ENCODE data around the gene SYPL1.
A peak's percentile ranks its signal among the peaks of the same experiment; 100 is the strongest.

SYPL1 gene

DNA sequence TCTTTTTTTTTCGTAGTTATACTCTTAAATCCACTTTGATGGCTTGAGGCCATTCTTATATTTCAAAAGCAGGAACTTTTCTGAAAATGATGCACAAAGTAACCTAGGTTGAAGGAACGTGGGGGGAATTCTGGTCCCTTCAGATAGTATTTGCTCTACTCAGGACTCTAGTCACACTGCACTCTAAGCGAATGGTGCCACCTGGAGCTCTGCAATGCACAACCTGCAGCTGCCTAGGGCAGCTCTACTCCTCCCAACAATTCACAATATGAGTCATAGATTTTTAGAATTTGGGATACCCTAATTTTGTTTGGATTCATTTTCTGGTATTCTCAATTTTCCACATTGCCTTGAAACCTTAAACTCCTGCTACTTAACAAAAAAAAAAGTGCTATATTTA lies 17.3 kb downstream of the SYPL1 start:
- no peak for TF ChIP-seq EGR1 (IDR thresholded peaks at IDR 0.05)
- TF ChIP-seq FOXM1 (IDR thresholded peaks at IDR 0.05; ENCODE audit: borderline replicate concordance, low read depth): no peak
- no peak for TF ChIP-seq YY1 (IDR thresholded peaks at IDR 0.05; ENCODE audit: low read depth)
- TF ChIP-seq TEAD4 (IDR thresholded peaks at IDR 0.05): no peak
- no peak for TF ChIP-seq EP300 (IDR thresholded peaks at IDR 0.05; ENCODE audit: borderline replicate concordance)
- 0 out of 2 replicates have a peak, but pooled peaks have one; percentile 5 for TF ChIP-seq RAD21 (IDR thresholded peaks at IDR 0.05; ENCODE audit: low read depth)
- TF ChIP-seq CEBPB (IDR thresholded peaks at IDR 0.05): no peak
- TF ChIP-seq, protein P1, sequence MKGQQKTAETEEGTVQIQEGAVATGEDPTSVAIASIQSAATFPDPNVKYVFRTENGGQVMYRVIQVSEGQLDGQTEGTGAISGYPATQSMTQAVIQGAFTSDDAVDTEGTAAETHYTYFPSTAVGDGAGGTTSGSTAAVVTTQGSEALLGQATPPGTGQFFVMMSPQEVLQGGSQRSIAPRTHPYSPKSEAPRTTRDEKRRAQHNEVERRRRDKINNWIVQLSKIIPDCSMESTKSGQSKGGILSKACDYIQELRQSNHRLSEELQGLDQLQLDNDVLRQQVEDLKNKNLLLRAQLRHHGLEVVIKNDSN (IDR thresholded peaks at IDR 0.05): no peak

DNA sequence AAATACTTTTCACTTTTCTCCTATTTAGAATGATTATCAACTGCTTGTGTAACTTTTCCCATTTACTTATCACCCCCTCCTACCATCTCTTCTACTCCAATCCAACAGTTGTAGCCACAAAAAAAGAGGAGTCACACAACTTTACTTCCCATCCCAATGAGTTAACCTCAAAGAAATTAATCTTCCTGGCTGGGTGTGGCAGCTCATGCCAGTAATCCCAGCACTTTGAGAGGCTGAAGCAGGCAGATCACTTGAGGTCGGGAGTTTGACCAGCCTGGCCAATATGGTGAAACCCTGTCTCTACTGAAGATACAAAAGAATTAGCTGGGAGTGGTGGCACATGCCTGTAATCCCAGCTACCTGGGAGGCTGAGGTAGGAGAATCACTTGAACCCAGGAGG lies 19.9 kb downstream of the SYPL1 start:
- TF ChIP-seq YY1 (IDR thresholded peaks at IDR 0.05; ENCODE audit: low read depth) (no peak), TEAD4 (IDR thresholded peaks at IDR 0.05) (no peak), FOXM1 (IDR thresholded peaks at IDR 0.05; ENCODE audit: borderline replicate concordance, low read depth) (no peak), CREB1 (IDR thresholded peaks at IDR 0.05; ENCODE audit: low read depth) (no peak), RAD21 (IDR thresholded peaks at IDR 0.05; ENCODE audit: low read depth) (no peak)
- TF ChIP-seq, protein P1 (IDR thresholded peaks at IDR 0.05): no peak
- TF ChIP-seq, protein P2, sequence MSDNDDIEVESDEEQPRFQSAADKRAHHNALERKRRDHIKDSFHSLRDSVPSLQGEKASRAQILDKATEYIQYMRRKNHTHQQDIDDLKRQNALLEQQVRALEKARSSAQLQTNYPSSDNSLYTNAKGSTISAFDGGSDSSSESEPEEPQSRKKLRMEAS (IDR thresholded peaks at IDR 0.05): no peak

DNA sequence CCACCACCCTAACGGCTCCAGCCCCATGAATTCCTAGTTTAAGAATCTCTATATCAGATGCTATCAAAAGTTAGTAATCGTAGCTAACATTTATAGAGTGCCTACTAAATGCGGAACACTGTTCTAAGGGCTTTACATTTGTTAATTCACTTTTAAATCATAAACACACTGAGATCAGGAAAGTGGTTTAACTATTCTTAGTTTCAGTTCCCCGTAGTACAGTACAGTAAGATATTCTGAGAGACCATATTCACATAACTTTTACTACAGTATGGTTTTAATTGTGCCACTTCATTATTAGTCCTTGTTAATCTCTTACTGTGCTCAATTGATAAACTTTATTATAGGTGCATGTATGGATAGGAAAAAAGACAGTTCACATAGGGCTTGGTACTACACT lies 22.5 kb downstream of the SYPL1 start:
- TF ChIP-seq NFIC (IDR thresholded peaks at IDR 0.05): no peak
- TF ChIP-seq TAF1 (IDR thresholded peaks at IDR 0.05; ENCODE audit: low read depth): no peak

DNA sequence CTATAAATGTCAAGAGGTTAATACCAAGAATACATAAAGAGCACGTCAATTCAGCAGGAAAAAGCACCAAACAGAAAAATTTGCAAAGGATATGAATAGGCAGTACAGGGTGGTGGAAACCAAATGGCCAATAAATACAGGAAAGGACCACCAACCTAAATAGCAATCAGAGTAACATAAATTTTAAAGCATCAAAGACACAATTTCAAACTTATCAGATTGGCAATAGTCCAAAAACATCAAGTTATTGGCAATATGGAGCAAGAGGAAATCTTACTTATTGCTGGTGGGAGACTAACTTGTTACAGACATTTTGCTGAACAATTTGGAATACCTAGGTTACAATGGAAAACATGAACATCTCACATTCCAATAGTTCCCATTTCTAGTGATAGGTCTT lies 24.1 kb downstream of the SYPL1 start:
- TF ChIP-seq TCF12 (IDR thresholded peaks at IDR 0.05; ENCODE audit: low read depth) (no peak), EGR1 (IDR thresholded peaks at IDR 0.05) (no peak)
- TF ChIP-seq, protein P1 (IDR thresholded peaks at IDR 0.05): no peak

DNA sequence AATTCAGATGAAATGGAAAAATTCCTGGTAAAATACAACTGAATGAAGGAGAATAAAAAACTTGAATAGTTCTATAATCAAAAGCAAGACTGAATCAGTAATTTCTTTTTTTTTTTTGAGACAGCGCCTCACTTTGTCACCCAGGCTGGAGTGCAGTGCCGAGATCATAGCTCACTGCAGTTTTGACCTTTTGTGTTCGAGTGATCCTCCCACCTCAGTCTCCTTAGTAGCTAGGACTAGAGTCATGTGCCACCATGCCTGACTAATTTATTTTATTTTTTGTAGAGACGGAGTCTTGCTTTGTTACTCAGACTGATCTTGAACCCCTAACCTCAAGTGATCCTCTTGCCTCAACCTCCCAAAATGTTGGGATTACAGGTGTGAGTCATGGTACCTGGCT lies 26.1 kb downstream of the SYPL1 start:
- TF ChIP-seq, protein P2 (IDR thresholded peaks at IDR 0.05): no peak

DNA sequence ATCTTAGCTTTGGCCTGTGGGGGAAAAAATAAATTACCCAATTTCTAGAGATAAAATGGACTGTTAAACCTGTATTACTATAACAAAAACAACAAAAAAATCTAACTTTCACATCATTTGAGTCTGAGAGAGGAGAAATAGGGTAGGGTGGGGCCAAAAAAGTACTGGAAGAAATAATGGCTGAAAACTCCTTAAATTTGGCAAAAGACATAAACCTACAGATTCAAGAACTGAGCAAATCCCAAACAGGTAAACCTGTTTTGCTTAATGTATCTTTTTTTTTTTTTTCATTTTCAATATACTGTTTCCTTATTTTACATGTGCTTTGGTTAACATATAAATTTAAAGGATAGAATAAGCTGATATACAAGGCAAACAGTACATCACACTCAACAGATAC lies 27.1 kb downstream of the SYPL1 start:
- TF ChIP-seq, protein P3, sequence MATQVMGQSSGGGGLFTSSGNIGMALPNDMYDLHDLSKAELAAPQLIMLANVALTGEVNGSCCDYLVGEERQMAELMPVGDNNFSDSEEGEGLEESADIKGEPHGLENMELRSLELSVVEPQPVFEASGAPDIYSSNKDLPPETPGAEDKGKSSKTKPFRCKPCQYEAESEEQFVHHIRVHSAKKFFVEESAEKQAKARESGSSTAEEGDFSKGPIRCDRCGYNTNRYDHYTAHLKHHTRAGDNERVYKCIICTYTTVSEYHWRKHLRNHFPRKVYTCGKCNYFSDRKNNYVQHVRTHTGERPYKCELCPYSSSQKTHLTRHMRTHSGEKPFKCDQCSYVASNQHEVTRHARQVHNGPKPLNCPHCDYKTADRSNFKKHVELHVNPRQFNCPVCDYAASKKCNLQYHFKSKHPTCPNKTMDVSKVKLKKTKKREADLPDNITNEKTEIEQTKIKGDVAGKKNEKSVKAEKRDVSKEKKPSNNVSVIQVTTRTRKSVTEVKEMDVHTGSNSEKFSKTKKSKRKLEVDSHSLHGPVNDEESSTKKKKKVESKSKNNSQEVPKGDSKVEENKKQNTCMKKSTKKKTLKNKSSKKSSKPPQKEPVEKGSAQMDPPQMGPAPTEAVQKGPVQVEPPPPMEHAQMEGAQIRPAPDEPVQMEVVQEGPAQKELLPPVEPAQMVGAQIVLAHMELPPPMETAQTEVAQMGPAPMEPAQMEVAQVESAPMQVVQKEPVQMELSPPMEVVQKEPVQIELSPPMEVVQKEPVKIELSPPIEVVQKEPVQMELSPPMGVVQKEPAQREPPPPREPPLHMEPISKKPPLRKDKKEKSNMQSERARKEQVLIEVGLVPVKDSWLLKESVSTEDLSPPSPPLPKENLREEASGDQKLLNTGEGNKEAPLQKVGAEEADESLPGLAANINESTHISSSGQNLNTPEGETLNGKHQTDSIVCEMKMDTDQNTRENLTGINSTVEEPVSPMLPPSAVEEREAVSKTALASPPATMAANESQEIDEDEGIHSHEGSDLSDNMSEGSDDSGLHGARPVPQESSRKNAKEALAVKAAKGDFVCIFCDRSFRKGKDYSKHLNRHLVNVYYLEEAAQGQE (IDR thresholded peaks at IDR 0.05; ENCODE audit: low read depth): no peak
- TF ChIP-seq EGR1 (IDR thresholded peaks at IDR 0.05): no peak
- TF ChIP-seq EP300 (IDR thresholded peaks at IDR 0.05; ENCODE audit: borderline replicate concordance): no peak
- no peak for TF ChIP-seq FOXM1 (IDR thresholded peaks at IDR 0.05; ENCODE audit: borderline replicate concordance, low read depth)
- TF ChIP-seq CREB1 (IDR thresholded peaks at IDR 0.05; ENCODE audit: low read depth): no peak
- no peak for TF ChIP-seq TAF1 (IDR thresholded peaks at IDR 0.05; ENCODE audit: low read depth)
- TF ChIP-seq ZBTB7A (IDR thresholded peaks at IDR 0.05; ENCODE audit: low read depth): no peak
- TF ChIP-seq NFIC (IDR thresholded peaks at IDR 0.05): no peak
- no peak for TF ChIP-seq CEBPB (IDR thresholded peaks at IDR 0.05)
- TF ChIP-seq YY1 (IDR thresholded peaks at IDR 0.05; ENCODE audit: low read depth): no peak
- TF ChIP-seq, protein P1 (IDR thresholded peaks at IDR 0.05): no peak
- no peak for TF ChIP-seq TCF12 (IDR thresholded peaks at IDR 0.05; ENCODE audit: low read depth)
- TF ChIP-seq, protein P2 (IDR thresholded peaks at IDR 0.05): no peak
- TF ChIP-seq RAD21 (IDR thresholded peaks at IDR 0.05; ENCODE audit: low read depth): no peak
- no peak for TF ChIP-seq TEAD4 (IDR thresholded peaks at IDR 0.05)

DNA sequence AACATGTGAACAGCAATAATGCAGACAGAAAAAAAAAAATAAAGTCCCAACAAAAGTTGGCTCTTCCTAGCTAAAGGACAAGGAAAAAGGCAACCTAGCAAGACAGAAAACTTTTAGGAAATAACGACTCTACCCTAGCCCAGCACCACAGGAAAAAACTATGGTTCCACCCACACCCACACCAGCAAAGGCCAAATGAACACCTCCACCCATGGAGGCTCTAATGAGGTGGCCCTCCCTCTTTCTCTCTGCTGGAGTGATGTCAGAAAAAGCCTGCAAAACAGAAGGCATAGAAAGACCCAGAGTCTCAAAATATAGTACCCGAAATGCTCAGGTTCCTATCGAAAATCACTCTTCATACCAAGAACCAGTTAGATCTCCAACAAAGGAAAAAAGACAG lies 28.4 kb downstream of the SYPL1 start:
- TF ChIP-seq TCF12 (IDR thresholded peaks at IDR 0.05; ENCODE audit: low read depth) (no peak), RAD21 (IDR thresholded peaks at IDR 0.05; ENCODE audit: low read depth) (no peak), CEBPB (IDR thresholded peaks at IDR 0.05) (no peak), EGR1 (IDR thresholded peaks at IDR 0.05) (no peak), TEAD4 (IDR thresholded peaks at IDR 0.05) (no peak), TAF1 (IDR thresholded peaks at IDR 0.05; ENCODE audit: low read depth) (no peak), FOXM1 (IDR thresholded peaks at IDR 0.05; ENCODE audit: borderline replicate concordance, low read depth) (no peak), NFIC (IDR thresholded peaks at IDR 0.05) (no peak), EP300 (IDR thresholded peaks at IDR 0.05; ENCODE audit: borderline replicate concordance) (no peak)
- TF ChIP-seq, protein P2 (IDR thresholded peaks at IDR 0.05): no peak
- TF ChIP-seq, protein P1 (IDR thresholded peaks at IDR 0.05): no peak

Measured in Ishikawa (cell line).